ENCODE results near the gene SFXN3. TPM values are rescaled to one million over a fixed set of nuclear protein-coding genes. Genes with fewer than 3 reads are reported as not detected.

SFXN3 gene
- total and polyA plus RNA-seq, 2 of the 8 experiments (the other 6 are each of a cell fraction or from before 2014, with no cell fraction given) = 2.6 to 2.8 TPM

DNA sequence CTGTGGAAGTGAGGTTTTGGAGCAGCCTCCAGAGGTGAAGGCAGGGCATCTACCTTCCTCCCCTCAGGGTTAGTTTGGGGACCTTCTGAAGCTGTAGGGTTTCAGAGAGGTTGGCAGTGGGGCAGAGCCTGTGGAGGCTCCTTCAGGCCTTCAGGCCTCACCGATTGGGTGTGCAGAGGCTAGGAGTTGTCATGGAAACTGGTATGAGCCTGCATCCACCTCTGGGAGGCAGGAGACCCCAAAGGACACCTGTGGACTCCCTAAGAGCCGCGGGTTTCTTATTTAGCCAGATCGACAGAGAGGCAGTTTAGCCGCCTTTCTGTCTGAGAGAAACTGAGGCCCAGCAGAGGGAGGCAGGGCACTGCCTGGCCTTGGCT is 29.4 kb upstream of the SFXN3 start:
- Histone ChIP-seq H2AK5ac (ENCODE audit: low read depth, low read length) (no peak overlapping the region), H4K5ac (ENCODE audit: insufficient read length, low read depth, low read length) (no peak overlapping the region), H3K23ac (ENCODE audit: insufficient read length) (no peak overlapping the region), H3K27me3 (replicated peaks in 1 of 4; ENCODE audit: control insufficient read depth in 3 of 4, extremely low read depth in 1 of 4, insufficient read depth in 3 of 4, low read length in 3 of 4) (no peaks in the 10 kb centered on the region), H4K91ac (replicated peaks; ENCODE audit: insufficient read length, low read length) (no peak overlapping the region), H3K14ac (ENCODE audit: insufficient read length) (no peak overlapping the region), H2BK15ac (ENCODE audit: low read length) (no peak overlapping the region), H3K23me2 (ENCODE audit: low read depth, low read length) (peaks cover 17% of the 10 kb centered on the region), H2BK5ac (ENCODE audit: low read depth, low read length) (no peak overlapping the region), H3K79me1 (ENCODE audit: low read depth, low read length) (peaks cover 6% of the 10 kb centered on the region; the same call in 1 of the 2 replicates), H3K9me3 (ENCODE audit: insufficient read depth in 2 of 2, low read depth in 1 of 2, low read length in 1 of 2) (no peaks in the 10 kb centered on the region), H3K4me1 (replicated peaks in 1 of 4; ENCODE audit: control insufficient read depth in 3 of 4, insufficient read depth in 4 of 4, low read length in 3 of 4) (peaks cover 4 to 19% (median 10%) of the 10 kb centered on the region in 4 experiments), H3K4me3 (ENCODE audit: extremely low read depth in 1 of 4, insufficient read depth in 2 of 4, low read depth in 3 of 4, low read length in 4 of 4) (peak overlapping the region in 1 of 4 experiments; percentile 90; a peak in 1 of 8 replicates), H3K4me2 (ENCODE audit: insufficient read depth in 1 of 2, low read depth in 2 of 2, low read length in 2 of 2) (peak overlapping the region in 1 of 2 experiments; percentile 26; a peak in 1 of 4 replicates), H3K27ac (ENCODE audit: low read depth, low read length) (no peak overlapping the region), H4K8ac (ENCODE audit: extremely low read depth, insufficient read depth, low read length) (no peak overlapping the region), H2AFZ (ENCODE audit: low read length) (no peak overlapping the region), H2BK12ac (ENCODE audit: low read depth, low read length) (no peak overlapping the region), H3K18ac (ENCODE audit: extremely low read depth, low read length) (no peak overlapping the region), H3K56ac (replicated peaks; ENCODE audit: insufficient read length, low read depth, low read length) (no peak overlapping the region), H3K9ac (replicated peaks in 1 of 4; ENCODE audit: extremely low read depth in 1 of 4, low read depth in 3 of 4, low read length in 3 of 4) (no peak overlapping the region; a peak in 1 of 7 replicates), H3K79me2 (ENCODE audit: control insufficient read depth in 1 of 2, insufficient read depth in 2 of 2, low read length in 2 of 2) (peaks cover 0 to 33% of the 10 kb centered on the region in 2 experiments; a peak in 2 of 4 replicates), H2BK20ac (ENCODE audit: low read length) (no peak overlapping the region), H3K4ac (replicated peaks; ENCODE audit: insufficient read length, low read depth, low read length) (no peak overlapping the region), H2BK120ac (replicated peaks; ENCODE audit: low read depth, low read length) (no peak overlapping the region), H4K20me1 (replicated peaks in 1 of 2; ENCODE audit: control insufficient read depth in 1 of 2, insufficient read depth in 2 of 2, low read length in 2 of 2) (peaks cover 2 to 17% of the 10 kb centered on the region in 2 experiments), H3K36me3 (ENCODE audit: control insufficient read depth in 2 of 4, insufficient read depth in 4 of 4, low read length in 3 of 4) (peaks cover 11 to 37% (median 28%) of the 10 kb centered on the region in 4 experiments; a peak in 7 of 8 replicates)
- FAIRE-seq (no peak), DNase-seq (ENCODE audit: low read depth in 1 of 2, low spot score in 2 of 2) (no peak)
- CTCF ChIA-PET (ENCODE audit: partially characterized antibody) = interaction anchor here (0.9 to 26.8 kb wide), 8 partner anchors 6 to 122 kb away, joined by 3 to 464 read pairs (median 4); partner anchors contain the start of genes LZTS2, MRPL43 and TWNK
- POLR2A ChIA-PET (ENCODE audit: partially characterized antibody) = interaction anchor here (1.4 to 12.6 kb wide), 3 partner anchors 7 to 12 kb away, joined by 3 to 143 read pairs (median 4); no protein-coding TSS in a partner anchor
- 98% methylated on average over 5 of the region's 5 CpGs; no CpG with 5 or more reads in 1 of the 2 experiments for WGBS, 2 experiments (ENCODE audit: extremely low coverage in 1 of 2, insufficient coverage in 1 of 2, insufficient read length in 1 of 2, insufficient replicate concordance in 2 of 2, low coverage in 1 of 2, low lambda C conversion rate in 2 of 2, missing lambda C conversion rate in 1 of 2)
- TF ChIP-seq SIRT6 (IDR thresholded peaks at IDR 0.05; ENCODE audit: low read length) (no peak), ZNF274 (IDR thresholded peaks at IDR 0.05; ENCODE audit: borderline replicate concordance, extremely low read depth, low read length) (no peak), BRCA1 (IDR thresholded peaks at IDR 0.05; ENCODE audit: low read depth, low read length) (no peak), EGR1 (IDR thresholded peaks at IDR 0.05; ENCODE audit: borderline replicate concordance, low read depth, low read length) (no peak), HDAC6 (IDR thresholded peaks at IDR 0.05; ENCODE audit: low read depth, low read length) (no peak), CBX5 (IDR thresholded peaks at IDR 0.05; ENCODE audit: low read depth, low read length) (no peak), CEBPB (IDR thresholded peaks at IDR 0.05; ENCODE audit: low read depth, low read length) (no peak), TEAD4 (IDR thresholded peaks at IDR 0.05; ENCODE audit: low read depth, low read length) (no peak), NANOG (IDR thresholded peaks at IDR 0.05; ENCODE audit: insufficient read depth, low read depth, low read length, poor library complexity, severe bottlenecking) (no peak), MAFK (IDR thresholded peaks at IDR 0.05; ENCODE audit: low read depth, low read length) (no peak), RXRA (IDR thresholded peaks at IDR 0.05; ENCODE audit: insufficient read depth, low read depth, low read length) (no peak), SUZ12 (IDR thresholded peaks at IDR 0.05; ENCODE audit: low read length) (no peak), ATF2 (IDR thresholded peaks at IDR 0.05; ENCODE audit: low read length) (no peak)

Data from H1 (cell line).